Mesodermal cell (in vitro differentiated cells): ENCODE results near the gene LIPE.

Source experiments
- H3K27ac ChIP-seq: 2 replicates; pipeline ENCODE4 v1.7.0; 2013; ENCODE audit warnings: mild to moderate bottlenecking, low read depth, low read length, moderate library complexity; ENCODE audit not compliant: severe bottlenecking
- H3K36me3 ChIP-seq: 2 replicates; pipeline ENCODE4 v1.7.1; 2013; ENCODE audit warnings: mild to moderate bottlenecking, low read length, moderate library complexity; ENCODE audit not compliant: control insufficient read depth, insufficient read depth
- H3K4me1 ChIP-seq: one replicate; pipeline ENCODE4 v1.7.1; 2013; ENCODE audit warnings: mild to moderate bottlenecking, low read length; ENCODE audit not compliant: insufficient read depth, control insufficient read depth, poor library complexity, severe bottlenecking
- H3K4me3 ChIP-seq: 2 replicates; pipeline ENCODE4 v1.7.0; 2013; ENCODE audit warnings: low read length, control low read depth, mild to moderate bottlenecking; ENCODE audit not compliant: insufficient read depth, poor library complexity, severe bottlenecking; ENCODE audit errors: extremely low read depth
- H3K9me3 ChIP-seq: 2 replicates; pipeline ENCODE4 v1.7.1; 2013; ENCODE audit warnings: mild to moderate bottlenecking, low read length, moderate library complexity; ENCODE audit not compliant: control insufficient read depth
- WGBS, 2 experiments: methylation state at CpG; one replicate each; pipeline ENCODE4 v1.1.5; 2013; ENCODE audit warnings: missing lambda C conversion rate in 2 of 2; ENCODE audit not compliant: insufficient coverage in 2 of 2; 5-methylcytosine and 5-hydroxymethylcytosine counted together

LIPE gene

GRCh38 chr19:42352301-42353259, 74.6 kb downstream of the LIPE start:
- H3K9me3 ChIP-seq: no peaks in the 10 kb centered on the region
- WGBS, 2 experiments: 93 to 97% methylated on average over 22 to 25 of the region's 31 CpGs
- H3K4me3 ChIP-seq: no peak overlapping the region
- H3K27ac ChIP-seq: no peak overlapping the region
- no peaks in the 10 kb centered on the region for H3K4me1 ChIP-seq
- H3K36me3 ChIP-seq: peaks cover 41% of the 10 kb centered on the region
